GM20000 (cell line): Measurements from ENCODE around the gene SMARCD1.

Source experiments
- DNase-seq: peaks from one replicate; pipeline ENCODE4 v3.0.0; 2012; ENCODE audit warnings: low spot score
- CTCF ChIP-seq: IDR thresholded peaks from 2 replicates; pipeline ENCODE4 v1.5.1; 2012; ENCODE audit warnings: mild to moderate bottlenecking, control low read depth; ENCODE audit errors: extremely low read depth, missing control alignments

SMARCD1 gene

GRCh38 chr12:50086148-50086547 is 1.0 kb downstream of the SMARCD1 start:
- no peak for TF ChIP-seq CTCF
- DNase-seq = no peak

- no peak for TF ChIP-seq CTCF
- no peak for DNase-seq
Measured at GRCh38 chr12:50087151-50087550, 2.0 kb downstream of the SMARCD1 start.

GRCh38 chr12:50087995-50088394 is 2.9 kb downstream of the SMARCD1 start:
- TF ChIP-seq CTCF = no peak
- no peak for DNase-seq

- peak; percentile 76 for DNase-seq
- TF ChIP-seq CTCF = peak; percentile 82
Measured at GRCh38 chr12:50088577-50089335, 3.6 kb downstream of the SMARCD1 start.

GRCh38 chr12:50089730-50090129 is 4.6 kb downstream of the SMARCD1 start:
- DNase-seq = no peak
- no peak for TF ChIP-seq CTCF

GRCh38 chr12:50090391-50090790 is 5.2 kb downstream of the SMARCD1 start:
- DNase-seq = no peak
- TF ChIP-seq CTCF = no peak

GRCh38 chr12:50097952-50098351 is 12.8 kb downstream of the SMARCD1 start:
- TF ChIP-seq CTCF = no peak
- DNase-seq = no peak
